HG03045 (cell line): ENCODE data around the gene ITPR2.
"Not testable (repeated sequence)": the region's sequence is repeated elsewhere in the genome, so short reads cannot be mapped to it uniquely, and the experiment has no call there.

Source experiments
- ATAC-seq: cut with Tn5 transposase; IDR thresholded peaks from one replicate; pipeline ENCODE4 v1.9.1; 2021; ENCODE audit warnings: mild to moderate bottlenecking, moderate library complexity; ENCODE audit not compliant: unreplicated experiment

ITPR2 gene

DNA sequence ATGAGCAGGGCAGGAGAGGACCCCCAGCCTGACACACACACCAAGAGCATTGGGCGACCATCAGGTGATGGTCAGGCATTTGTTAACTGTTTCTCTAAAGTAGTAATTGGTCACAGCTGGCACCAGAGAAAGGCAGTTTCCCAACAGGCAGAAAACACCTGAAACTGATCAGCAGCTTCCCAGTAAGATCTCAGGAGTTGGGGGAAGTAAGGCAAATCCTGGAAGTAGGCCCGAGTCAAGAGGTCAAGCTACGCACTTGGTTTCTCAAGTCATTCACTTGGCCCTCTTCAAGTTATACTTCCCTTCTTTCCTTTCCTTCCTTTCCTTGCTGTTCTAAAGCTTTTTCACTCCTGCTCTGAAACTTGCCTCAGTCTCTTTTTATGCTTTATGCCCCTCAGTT, 501.9 kb downstream of the ITPR2 start:
- no peak for ATAC-seq

- ATAC-seq: no peak
Observed at GRCh38 chr12:26327975-26328644, 504.9 kb downstream of the ITPR2 start.

DNA sequence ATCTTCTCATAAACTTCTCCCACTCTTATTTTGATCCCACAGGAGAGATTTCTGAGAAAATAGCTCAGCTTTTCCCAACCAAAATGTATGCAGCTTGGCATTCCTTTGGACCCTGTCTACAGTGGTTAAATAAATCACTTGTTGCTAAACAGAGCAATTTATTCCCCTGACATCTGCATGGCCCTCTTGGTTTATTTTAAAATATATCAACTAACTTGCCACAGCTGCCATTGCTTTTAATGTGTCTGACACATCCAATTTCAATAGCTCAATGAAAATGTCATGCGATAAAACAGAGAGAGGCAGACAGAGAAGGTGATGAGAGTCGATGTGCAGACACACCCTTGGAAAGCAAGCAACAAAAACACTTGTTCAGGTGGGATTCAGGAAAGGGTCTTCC, 509.3 kb downstream of the ITPR2 start:
- no peak for ATAC-seq

- no peak for ATAC-seq
Observed at GRCh38 chr12:26319511-26319910, 513.5 kb downstream of the ITPR2 start.

GRCh38 chr12:26318661-26319068, 514.3 kb downstream of the ITPR2 start:
- ATAC-seq: peak; percentile 79

- ATAC-seq: peak; percentile 36
Observed at GRCh38 chr12:26317942-26318575, 514.9 kb downstream of the ITPR2 start.

GRCh38 chr12:26314103-26314502, 518.9 kb downstream of the ITPR2 start:
- not testable (repeated sequence) for ATAC-seq

GRCh38 chr12:26310489-26310888, 522.5 kb downstream of the ITPR2 start:
- not testable (repeated sequence) for ATAC-seq

DNA sequence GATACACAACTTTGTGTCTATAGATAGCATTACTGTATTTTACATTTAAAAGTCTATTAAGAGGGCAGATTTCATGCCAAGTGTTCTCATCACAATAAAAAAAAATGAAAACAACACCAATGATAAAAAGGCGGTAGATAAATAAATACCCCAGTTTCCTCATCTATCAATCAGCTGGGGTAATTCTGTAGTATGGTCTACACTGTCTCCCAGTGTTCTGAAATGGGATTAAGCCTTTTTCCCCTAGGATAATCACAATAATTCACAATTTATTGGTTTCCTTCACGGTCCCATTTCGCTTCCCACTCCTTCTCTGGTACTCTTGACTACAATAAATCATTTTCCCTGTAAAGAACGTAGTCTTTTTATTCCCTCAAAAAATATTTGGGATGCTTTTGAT, 523.4 kb downstream of the ITPR2 start:
- ATAC-seq: no peak

- no peak for ATAC-seq
Observed at GRCh38 chr12:26304273-26304672, 528.7 kb downstream of the ITPR2 start.

- no peak for ATAC-seq
Observed at GRCh38 chr12:26303418-26303817, 529.6 kb downstream of the ITPR2 start.

DNA sequence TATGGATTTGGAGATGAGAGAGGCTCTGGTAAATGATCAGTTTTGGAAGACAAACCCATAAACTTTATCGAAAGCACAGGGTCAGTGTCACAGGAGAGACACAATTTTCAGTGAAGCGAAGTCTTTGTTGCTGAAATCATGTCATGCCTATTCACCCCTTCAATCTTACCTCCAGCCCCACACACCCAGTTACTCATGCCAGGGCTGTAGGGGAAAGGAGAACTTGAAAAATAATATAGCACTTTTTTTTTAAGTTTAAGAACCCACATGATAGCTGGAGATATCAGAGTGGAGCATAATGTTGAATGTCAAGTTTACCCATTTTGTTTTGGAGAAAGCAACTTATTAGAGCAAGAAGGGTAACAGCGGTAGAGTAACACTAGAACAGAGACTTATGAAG, 530.2 kb downstream of the ITPR2 start:
- ATAC-seq: no peak

DNA sequence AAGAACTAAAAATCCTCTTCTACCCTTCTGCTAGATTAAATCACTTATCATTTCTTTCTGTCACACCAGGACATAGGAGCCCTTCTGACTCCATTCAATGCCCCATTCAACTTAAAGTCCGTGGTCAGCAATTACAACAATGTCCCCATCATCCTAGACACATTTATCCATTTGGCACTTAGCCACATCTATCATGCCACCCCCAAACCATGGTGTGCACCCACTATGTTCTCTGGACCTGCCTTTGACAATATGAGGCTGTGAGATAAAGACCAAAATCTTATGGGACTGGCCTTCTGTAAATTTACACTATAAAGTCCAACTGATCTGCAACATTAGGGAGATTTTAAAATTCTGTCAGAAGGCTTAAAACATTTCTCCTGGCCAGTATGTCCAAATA, 533.2 kb downstream of the ITPR2 start:
- ATAC-seq: no peak

GRCh38 chr12:26298785-26299621, 534.0 kb downstream of the ITPR2 start:
- peak; percentile 99 for ATAC-seq

GRCh38 chr12:26297396-26298070, 535.5 kb downstream of the ITPR2 start:
- no peak for ATAC-seq

DNA sequence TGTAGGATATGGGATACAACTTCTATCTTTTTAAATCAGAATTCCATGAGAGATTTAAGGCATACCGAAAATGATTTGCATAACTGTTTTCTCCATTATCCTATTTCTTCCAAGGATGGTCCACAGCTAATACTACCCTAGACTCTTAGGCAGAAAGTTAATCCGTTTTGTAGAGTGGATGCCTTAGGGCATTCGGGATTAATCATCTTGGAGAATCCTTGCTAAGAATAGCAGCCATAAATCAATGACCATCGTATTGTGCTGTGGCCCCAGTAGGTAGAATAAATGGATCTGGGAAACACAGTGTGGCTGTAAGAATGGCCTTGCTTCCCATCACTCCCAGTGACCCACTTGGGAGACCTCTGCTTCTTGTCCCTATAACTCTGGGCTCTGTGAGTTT, 538.0 kb downstream of the ITPR2 start:
- no peak for ATAC-seq

- ATAC-seq: no peak
Observed at GRCh38 chr12:26293612-26294011, 539.4 kb downstream of the ITPR2 start.

DNA sequence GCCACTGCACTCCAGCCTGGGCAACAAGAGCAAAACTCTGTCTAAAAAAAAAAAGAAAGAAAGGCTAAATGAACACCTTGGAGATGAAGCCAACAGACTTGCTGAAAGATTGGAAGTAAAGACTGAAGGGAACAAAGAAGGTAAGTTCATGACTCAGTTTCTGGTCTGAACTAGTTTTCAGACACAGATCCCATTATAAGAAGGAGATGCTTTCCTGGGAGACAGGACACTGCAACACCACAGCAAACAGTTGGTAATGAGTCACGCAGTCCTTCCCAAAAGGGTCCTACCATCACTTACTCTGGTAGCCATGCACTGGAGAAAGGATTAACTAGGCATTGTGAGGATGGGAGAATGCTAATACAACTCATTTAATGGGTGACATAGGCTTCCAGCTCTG, 540.4 kb downstream of the ITPR2 start:
- ATAC-seq: no peak

DNA sequence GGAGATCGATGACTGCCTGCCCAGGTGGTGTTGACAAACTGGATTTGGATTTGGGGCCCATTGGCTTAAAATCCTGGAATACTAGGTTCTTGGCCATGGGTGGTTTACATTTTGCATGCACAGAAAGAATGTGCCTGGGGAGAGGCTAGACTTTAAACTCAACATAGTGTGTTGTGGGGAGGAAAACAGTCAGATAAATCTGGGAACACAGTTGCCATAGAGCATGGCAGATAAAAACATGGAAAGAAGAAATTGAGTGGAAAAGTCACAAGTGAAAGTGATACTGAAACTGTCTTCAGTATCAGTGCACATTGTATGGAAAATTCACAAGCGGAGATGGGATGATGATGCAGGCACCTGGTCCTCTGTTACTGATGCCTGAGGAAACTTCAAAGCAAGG, 542.4 kb downstream of the ITPR2 start:
- no peak for ATAC-seq

GRCh38 chr12:26287671-26288381, 545.2 kb downstream of the ITPR2 start:
- ATAC-seq: no peak
